DND-41 (cell line): ENCODE data around the gene BMS1.

ENCODE experiments used
- EZH2 ChIP-seq: IDR thresholded peaks from 3 replicates; pipeline ENCODE4 v1.6.1; 2012; ENCODE audit warnings: borderline replicate concordance, low read depth, mild to moderate bottlenecking, moderate library complexity, low read length, inconsistent platforms; ENCODE audit not compliant: severe bottlenecking
- TF ChIP-seq, protein P1 (sequence below): IDR thresholded peaks from 2 replicates; pipeline ENCODE4 v1.5.1; 2012; ENCODE audit warnings: borderline replicate concordance, low read length, moderate library complexity, mild to moderate bottlenecking; ENCODE audit not compliant: poor library complexity, severe bottlenecking; ENCODE audit errors: extremely low read depth

- TF ChIP-seq, protein P1, sequence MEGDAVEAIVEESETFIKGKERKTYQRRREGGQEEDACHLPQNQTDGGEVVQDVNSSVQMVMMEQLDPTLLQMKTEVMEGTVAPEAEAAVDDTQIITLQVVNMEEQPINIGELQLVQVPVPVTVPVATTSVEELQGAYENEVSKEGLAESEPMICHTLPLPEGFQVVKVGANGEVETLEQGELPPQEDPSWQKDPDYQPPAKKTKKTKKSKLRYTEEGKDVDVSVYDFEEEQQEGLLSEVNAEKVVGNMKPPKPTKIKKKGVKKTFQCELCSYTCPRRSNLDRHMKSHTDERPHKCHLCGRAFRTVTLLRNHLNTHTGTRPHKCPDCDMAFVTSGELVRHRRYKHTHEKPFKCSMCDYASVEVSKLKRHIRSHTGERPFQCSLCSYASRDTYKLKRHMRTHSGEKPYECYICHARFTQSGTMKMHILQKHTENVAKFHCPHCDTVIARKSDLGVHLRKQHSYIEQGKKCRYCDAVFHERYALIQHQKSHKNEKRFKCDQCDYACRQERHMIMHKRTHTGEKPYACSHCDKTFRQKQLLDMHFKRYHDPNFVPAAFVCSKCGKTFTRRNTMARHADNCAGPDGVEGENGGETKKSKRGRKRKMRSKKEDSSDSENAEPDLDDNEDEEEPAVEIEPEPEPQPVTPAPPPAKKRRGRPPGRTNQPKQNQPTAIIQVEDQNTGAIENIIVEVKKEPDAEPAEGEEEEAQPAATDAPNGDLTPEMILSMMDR = no peak
- TF ChIP-seq EZH2 = no peak
Observed at GRCh38 chr10:42776681-42777080, 5.9 kb upstream of the BMS1 start.
